Measurements from ENCODE around the gene YPEL5.

DNA sequence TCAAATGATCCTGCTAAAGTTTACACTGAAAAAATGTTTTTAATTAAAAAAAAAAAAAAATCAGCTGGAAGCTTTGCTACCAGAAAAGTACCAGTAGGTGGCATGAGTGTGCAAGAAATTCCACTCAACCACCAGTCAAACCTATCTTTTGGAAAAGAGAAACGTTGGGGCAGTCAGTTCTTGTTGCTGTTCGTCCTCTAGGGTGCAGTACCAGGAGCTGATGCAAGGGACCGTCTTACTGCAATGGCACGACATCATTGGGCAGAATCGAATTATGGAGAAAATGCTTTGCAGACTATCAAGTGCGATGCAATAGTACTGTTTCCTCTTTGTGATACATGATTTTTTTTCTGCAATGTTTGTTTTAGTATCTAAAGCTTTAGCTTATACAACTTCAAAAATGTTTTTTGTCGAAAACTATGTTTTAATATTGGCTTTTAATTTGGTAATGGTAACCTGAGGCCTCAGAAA, 18.3 kb downstream of the YPEL5 start:
- TF ChIP-seq EZH2phosphoT487 (conservative IDR thresholded peaks at IDR 0.05; ENCODE audit: low read length), result no peak
- TF ChIP-seq, protein P1, sequence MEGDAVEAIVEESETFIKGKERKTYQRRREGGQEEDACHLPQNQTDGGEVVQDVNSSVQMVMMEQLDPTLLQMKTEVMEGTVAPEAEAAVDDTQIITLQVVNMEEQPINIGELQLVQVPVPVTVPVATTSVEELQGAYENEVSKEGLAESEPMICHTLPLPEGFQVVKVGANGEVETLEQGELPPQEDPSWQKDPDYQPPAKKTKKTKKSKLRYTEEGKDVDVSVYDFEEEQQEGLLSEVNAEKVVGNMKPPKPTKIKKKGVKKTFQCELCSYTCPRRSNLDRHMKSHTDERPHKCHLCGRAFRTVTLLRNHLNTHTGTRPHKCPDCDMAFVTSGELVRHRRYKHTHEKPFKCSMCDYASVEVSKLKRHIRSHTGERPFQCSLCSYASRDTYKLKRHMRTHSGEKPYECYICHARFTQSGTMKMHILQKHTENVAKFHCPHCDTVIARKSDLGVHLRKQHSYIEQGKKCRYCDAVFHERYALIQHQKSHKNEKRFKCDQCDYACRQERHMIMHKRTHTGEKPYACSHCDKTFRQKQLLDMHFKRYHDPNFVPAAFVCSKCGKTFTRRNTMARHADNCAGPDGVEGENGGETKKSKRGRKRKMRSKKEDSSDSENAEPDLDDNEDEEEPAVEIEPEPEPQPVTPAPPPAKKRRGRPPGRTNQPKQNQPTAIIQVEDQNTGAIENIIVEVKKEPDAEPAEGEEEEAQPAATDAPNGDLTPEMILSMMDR (IDR thresholded peaks at IDR 0.05; ENCODE audit: insufficient read depth, low read length, poor library complexity, severe bottlenecking), result peak; percentile 93

Data from SU-DHL-6 (cell line).